Lower lobe of right lung (tissue), 2 donors: Measurements from ENCODE around the gene TMCC3. TPM values are rescaled to one million over a fixed set of nuclear protein-coding genes. Genes with fewer than 3 reads are reported as not detected.

Source experiments
- ATAC-seq, 2 donors: fragments of 200-7000 bp; cut with Tn5 transposase; one replicate each; pipeline ENCODE4 v1.9.1; 2020 to 2022; ENCODE audit warnings: mild to moderate bottlenecking in 2 of 2, moderate library complexity in 2 of 2
- DNase-seq: peaks from one replicate; pipeline ENCODE4 v3.0.0-alpha.2; 2020
- H3K27ac ChIP-seq: fragments of 200-600 bp; one replicate; pipeline ENCODE4 v1.8.0; 2022
- H3K27me3 ChIP-seq: fragments of 200-600 bp; one replicate; pipeline ENCODE4 v1.8.0; 2022; ENCODE audit warnings: low read depth
- H3K36me3 ChIP-seq: fragments of 200-600 bp; one replicate; pipeline ENCODE4 v1.8.0; 2022; ENCODE audit warnings: mild to moderate bottlenecking
- H3K4me1 ChIP-seq: fragments of 200-600 bp; one replicate; pipeline ENCODE4 v1.8.0; 2022
- H3K4me3 ChIP-seq: fragments of 200-600 bp; one replicate; pipeline ENCODE4 v1.8.0; 2022; ENCODE audit warnings: mild to moderate bottlenecking
- H3K9me3 ChIP-seq: fragments of 200-600 bp; one replicate; pipeline ENCODE4 v1.8.0; 2022
- intact Hi-C: fragments of 100-400 bp; cut with DNase I; formaldehyde crosslinking; loops from one replicate; pipeline ENCODE4 v1.11.0; 2022
- total RNA-seq: library from RNA; stranded (reverse); fragmentation: NEBNext Ultra II Directional; extraction: Animal tissue kit (Norgen Biotek cat#: 25700); gene quantifications from one replicate; pipeline ENCODE4 v1.2.1, GENCODE V29; 2021
- TF ChIP-seq, protein P1 (sequence below): fragments of 200-600 bp; IDR thresholded peaks from one replicate; pipeline ENCODE4 v1.8.0; 2022; ENCODE audit warnings: antibody characterized with exemption, mild to moderate bottlenecking
- donor health status: DM: no; HTN: yes; CAD: no; lungs with severe emphysema.

The TMCC3 gene
- total RNA-seq, 1 donor from 2014 or later = 9.7 TPM

DNA sequence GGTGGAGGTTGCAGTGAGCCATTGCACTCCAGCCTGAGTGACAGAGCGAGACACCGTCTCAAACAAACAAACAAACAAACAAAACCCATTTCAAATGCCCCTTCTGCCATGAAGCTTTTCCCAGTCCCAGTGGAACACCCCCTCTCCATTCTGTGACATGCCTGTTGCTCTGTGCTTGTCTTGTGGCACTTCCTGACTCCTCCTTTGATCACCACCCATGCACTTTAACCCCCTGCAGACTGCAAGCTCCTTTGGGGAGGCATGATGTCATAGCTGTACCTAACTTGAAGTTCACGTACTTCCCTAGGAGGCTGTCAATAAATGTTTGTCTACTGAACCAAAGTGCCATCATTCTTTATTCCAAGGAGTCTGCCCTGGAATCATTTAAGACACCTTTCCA lies 64.7 kb downstream of the TMCC3 start:
- Histone ChIP-seq H3K4me3 (no peak overlapping the region), H3K27ac (no peak overlapping the region), H3K36me3 (peaks cover 8% of the 10 kb centered on the region), H3K4me1 (peaks cover 11% of the 10 kb centered on the region), H3K27me3 (no peaks in the 10 kb centered on the region), H3K9me3 (no peaks in the 10 kb centered on the region)
- ATAC-seq (no peak), DNase-seq (no peak)
- intact Hi-C loops = no loop called here
- TF ChIP-seq, protein P1, sequence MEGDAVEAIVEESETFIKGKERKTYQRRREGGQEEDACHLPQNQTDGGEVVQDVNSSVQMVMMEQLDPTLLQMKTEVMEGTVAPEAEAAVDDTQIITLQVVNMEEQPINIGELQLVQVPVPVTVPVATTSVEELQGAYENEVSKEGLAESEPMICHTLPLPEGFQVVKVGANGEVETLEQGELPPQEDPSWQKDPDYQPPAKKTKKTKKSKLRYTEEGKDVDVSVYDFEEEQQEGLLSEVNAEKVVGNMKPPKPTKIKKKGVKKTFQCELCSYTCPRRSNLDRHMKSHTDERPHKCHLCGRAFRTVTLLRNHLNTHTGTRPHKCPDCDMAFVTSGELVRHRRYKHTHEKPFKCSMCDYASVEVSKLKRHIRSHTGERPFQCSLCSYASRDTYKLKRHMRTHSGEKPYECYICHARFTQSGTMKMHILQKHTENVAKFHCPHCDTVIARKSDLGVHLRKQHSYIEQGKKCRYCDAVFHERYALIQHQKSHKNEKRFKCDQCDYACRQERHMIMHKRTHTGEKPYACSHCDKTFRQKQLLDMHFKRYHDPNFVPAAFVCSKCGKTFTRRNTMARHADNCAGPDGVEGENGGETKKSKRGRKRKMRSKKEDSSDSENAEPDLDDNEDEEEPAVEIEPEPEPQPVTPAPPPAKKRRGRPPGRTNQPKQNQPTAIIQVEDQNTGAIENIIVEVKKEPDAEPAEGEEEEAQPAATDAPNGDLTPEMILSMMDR = no peak

- Histone ChIP-seq H3K4me3 (no peak overlapping the region), H3K27me3 (no peaks in the 10 kb centered on the region), H3K4me1 (peaks cover 11% of the 10 kb centered on the region), H3K27ac (no peak overlapping the region), H3K9me3 (no peaks in the 10 kb centered on the region), H3K36me3 (peaks cover 8% of the 10 kb centered on the region)
- ATAC-seq (no peak), DNase-seq (no peak)
- intact Hi-C loops = no loop called here
- TF ChIP-seq, protein P1 = no peak
Observed at GRCh38 chr12:94584377-94584776, 66.0 kb downstream of the TMCC3 start.

- H3K4me1 ChIP-seq = peaks cover 11% of the 10 kb centered on the region
- no peak for DNase-seq
- intact Hi-C loops = no loop called here
- peaks cover 10% of the 10 kb centered on the region for H3K36me3 ChIP-seq
- TF ChIP-seq, protein P1 = no peak
- H3K4me3 ChIP-seq = no peak overlapping the region
- H3K27me3 ChIP-seq = no peaks in the 10 kb centered on the region
- H3K9me3 ChIP-seq = no peaks in the 10 kb centered on the region
- H3K27ac ChIP-seq = no peak overlapping the region
- no peak for ATAC-seq
Observed at GRCh38 chr12:94582591-94582990, 67.8 kb downstream of the TMCC3 start.

DNA sequence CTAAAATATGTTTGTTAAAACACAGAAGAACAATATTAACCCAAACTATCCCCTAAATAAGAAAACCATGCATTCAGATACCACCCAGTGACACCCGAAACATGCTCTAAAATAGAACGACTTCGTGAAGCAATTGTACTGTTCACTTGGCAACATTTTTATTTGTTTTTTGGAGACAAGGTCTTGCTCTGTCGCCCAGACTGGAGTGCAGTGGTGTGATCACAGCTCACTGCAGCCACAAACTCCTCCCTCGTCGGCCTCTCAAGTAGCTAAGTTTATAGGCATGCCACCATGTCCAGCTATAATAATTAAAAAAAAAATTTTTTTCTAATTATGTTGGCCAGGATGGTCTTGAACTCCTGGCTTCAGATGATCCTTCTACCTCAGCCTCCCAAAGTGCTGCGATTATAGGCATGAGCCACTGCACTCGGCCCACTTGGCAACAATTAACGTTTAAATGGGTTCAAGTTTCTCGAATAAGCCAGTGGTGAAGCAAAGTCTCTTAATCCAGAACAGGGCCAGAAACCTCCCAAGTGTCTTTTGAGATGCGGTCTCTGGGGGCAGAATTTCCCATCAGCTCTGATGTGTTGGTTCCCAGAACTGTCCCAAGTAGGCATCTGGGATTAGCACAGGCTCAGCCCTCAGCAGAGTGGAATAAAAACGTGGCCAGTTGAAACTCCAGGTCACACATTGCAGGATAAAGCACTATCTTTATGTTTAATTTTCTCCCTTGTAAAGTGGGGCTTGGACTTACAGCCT lies 74.5 kb downstream of the TMCC3 start:
- ATAC-seq = no peak

DNA sequence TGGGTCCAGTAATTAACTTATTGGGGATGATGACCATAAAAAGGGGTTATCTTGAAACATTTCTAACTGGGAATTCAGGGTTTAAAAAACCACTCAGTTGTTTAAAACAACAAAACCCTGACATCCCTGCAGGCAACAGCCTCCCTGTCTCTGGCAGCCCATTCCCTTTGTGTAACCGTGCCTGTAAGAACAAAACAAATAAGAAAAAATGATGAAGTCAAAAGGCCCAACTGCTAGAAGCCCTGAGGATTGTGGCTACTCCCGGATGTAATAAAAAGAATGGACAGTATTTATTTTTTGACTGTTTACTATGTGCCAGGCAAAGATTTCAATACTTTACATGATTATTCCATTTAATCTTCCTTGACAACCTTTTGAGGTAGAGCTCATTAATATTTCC lies 75.3 kb downstream of the TMCC3 start:
- TF ChIP-seq, protein P1 = no peak
- DNase-seq = no peak
- H3K36me3 ChIP-seq = peaks cover 13% of the 10 kb centered on the region

More for the DNA sequence above, 74.5 kb downstream of the TMCC3 start:
- intact Hi-C loops = no loop called here
- TF ChIP-seq, protein P1 = no peak
- no peak overlapping the region for H3K27ac ChIP-seq
- no peak overlapping the region for H3K4me3 ChIP-seq
- peaks cover 11% of the 10 kb centered on the region for H3K36me3 ChIP-seq
- no peaks in the 10 kb centered on the region for H3K9me3 ChIP-seq
- no peak for DNase-seq
- no peaks in the 10 kb centered on the region for H3K4me1 ChIP-seq
- H3K27me3 ChIP-seq = no peaks in the 10 kb centered on the region

More for the DNA sequence above, 75.3 kb downstream of the TMCC3 start:
- Histone ChIP-seq H3K27ac (no peak overlapping the region), H3K4me1 (no peaks in the 10 kb centered on the region), H3K27me3 (no peaks in the 10 kb centered on the region), H3K9me3 (no peaks in the 10 kb centered on the region), H3K4me3 (no peak overlapping the region)
- intact Hi-C loops = no loop called here
- no peak for ATAC-seq
